ENCODE measurements around the gene NDUFB1. TPM values are rescaled to one million over a fixed set of nuclear protein-coding genes. Genes with fewer than 3 reads are reported as not detected.

Gene NDUFB1
- polyA plus RNA-seq, 3 donors, result 367 to 686 (median 604) TPM

DNA sequence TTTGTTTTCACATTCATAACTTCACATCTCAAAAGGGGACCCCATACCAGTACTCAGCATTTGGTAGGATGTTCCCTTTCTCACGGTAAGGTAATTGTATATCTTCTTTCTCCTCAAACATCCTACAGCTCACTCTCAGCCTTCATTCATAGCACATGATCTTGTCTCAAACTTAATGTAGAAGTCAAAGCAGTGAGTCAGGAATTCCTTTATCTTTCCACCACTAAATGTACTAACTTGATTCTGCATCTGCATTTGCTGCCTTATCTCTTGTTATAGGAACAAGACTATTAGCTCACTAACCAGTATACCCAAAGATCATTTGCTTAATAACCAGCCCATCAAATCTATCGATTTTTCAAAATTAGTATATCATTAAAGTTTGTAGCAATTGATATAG, 23.2 kb upstream of the NDUFB1 start:
- peaks cover 9% of the 10 kb centered on the region for H4K20me1 ChIP-seq (ENCODE audit: insufficient read depth, low read length)
- no peak overlapping the region for H3K27ac ChIP-seq (ENCODE audit: low read depth in 1 of 2, low read length in 2 of 2)
- Mint-ChIP-seq H3K27ac (no peak overlapping the region), H3K4me3 (no peak overlapping the region), H3K27me3 (ENCODE audit: low read depth in 3 of 3) (no peaks in the 10 kb centered on the region), H3K4me1 (no peaks in the 10 kb centered on the region), H3K36me3 (peaks cover 76 to 89% of the 10 kb centered on the region in 2 donors), H3K9me3 (no peaks in the 10 kb centered on the region)
- DNase-seq, result no peak
- H3K4me1 ChIP-seq (ENCODE audit: control insufficient read depth in 1 of 2, insufficient read depth in 2 of 2, low read length in 2 of 2), result no peaks in the 10 kb centered on the region
- H3K9ac ChIP-seq (ENCODE audit: insufficient read depth, low read length, poor library complexity, severe bottlenecking), result no peak overlapping the region
- TF ChIP-seq, protein P1, sequence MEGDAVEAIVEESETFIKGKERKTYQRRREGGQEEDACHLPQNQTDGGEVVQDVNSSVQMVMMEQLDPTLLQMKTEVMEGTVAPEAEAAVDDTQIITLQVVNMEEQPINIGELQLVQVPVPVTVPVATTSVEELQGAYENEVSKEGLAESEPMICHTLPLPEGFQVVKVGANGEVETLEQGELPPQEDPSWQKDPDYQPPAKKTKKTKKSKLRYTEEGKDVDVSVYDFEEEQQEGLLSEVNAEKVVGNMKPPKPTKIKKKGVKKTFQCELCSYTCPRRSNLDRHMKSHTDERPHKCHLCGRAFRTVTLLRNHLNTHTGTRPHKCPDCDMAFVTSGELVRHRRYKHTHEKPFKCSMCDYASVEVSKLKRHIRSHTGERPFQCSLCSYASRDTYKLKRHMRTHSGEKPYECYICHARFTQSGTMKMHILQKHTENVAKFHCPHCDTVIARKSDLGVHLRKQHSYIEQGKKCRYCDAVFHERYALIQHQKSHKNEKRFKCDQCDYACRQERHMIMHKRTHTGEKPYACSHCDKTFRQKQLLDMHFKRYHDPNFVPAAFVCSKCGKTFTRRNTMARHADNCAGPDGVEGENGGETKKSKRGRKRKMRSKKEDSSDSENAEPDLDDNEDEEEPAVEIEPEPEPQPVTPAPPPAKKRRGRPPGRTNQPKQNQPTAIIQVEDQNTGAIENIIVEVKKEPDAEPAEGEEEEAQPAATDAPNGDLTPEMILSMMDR (IDR thresholded peaks at IDR 0.05), result no peak
- H3K9me3 ChIP-seq (replicated peaks in 1 of 2; ENCODE audit: control insufficient read depth in 1 of 2, insufficient read depth in 1 of 2, low read length in 2 of 2), result no peaks in the 10 kb centered on the region
- H3K79me2 ChIP-seq (ENCODE audit: insufficient read depth, low read length), result no peaks in the 10 kb centered on the region
- H2AFZ ChIP-seq (ENCODE audit: insufficient read depth, low read depth, low read length, poor library complexity, severe bottlenecking), result no peak overlapping the region
- no peak overlapping the region for H3K4me2 ChIP-seq (replicated peaks; ENCODE audit: extremely low read depth, low read length, poor library complexity, severe bottlenecking)
- intact Hi-C loops (cut with micrococcal nuclease), result no loop called here
- WGBS (ENCODE audit: insufficient coverage), result no CpG with 5 or more reads among the region's 2 CpGs
- peaks cover 82 to 98% of the 10 kb centered on the region in 2 donors for H3K36me3 ChIP-seq (replicated peaks in 1 of 2; ENCODE audit: control insufficient read depth in 1 of 2, insufficient read depth in 2 of 2, low read length in 2 of 2)
- no peak overlapping the region for H3K4me3 ChIP-seq (replicated peaks in 1 of 3; ENCODE audit: low read depth in 2 of 3, low read length in 3 of 3)
- no peaks in the 10 kb centered on the region for H3K27me3 ChIP-seq (ENCODE audit: control insufficient read depth in 2 of 2, insufficient read depth in 2 of 2, low read length in 2 of 2)

GRCh38 chr14:92143962-92144361, 22.5 kb upstream of the NDUFB1 start:
- intact Hi-C loops (cut with micrococcal nuclease), result no loop called here
- H3K27ac ChIP-seq (ENCODE audit: low read depth in 1 of 2, low read length in 2 of 2), result no peak overlapping the region
- Mint-ChIP-seq H3K36me3 (peaks cover 70 to 90% of the 10 kb centered on the region in 2 donors), H3K4me1 (no peaks in the 10 kb centered on the region), H3K27ac (peak overlapping the region in 2 of 7 donors; percentile 34 to 37), H3K9me3 (no peaks in the 10 kb centered on the region), H3K27me3 (ENCODE audit: low read depth in 3 of 3) (no peaks in the 10 kb centered on the region), H3K4me3 (no peak overlapping the region)
- no peak overlapping the region for H2AFZ ChIP-seq (ENCODE audit: insufficient read depth, low read depth, low read length, poor library complexity, severe bottlenecking)
- no peaks in the 10 kb centered on the region for H3K4me1 ChIP-seq (ENCODE audit: control insufficient read depth in 1 of 2, insufficient read depth in 2 of 2, low read length in 2 of 2)
- no peak overlapping the region for H3K9ac ChIP-seq (ENCODE audit: insufficient read depth, low read length, poor library complexity, severe bottlenecking)
- no peak for DNase-seq
- no peak overlapping the region for H3K4me2 ChIP-seq (replicated peaks; ENCODE audit: extremely low read depth, low read length, poor library complexity, severe bottlenecking)
- H3K9me3 ChIP-seq (replicated peaks in 1 of 2; ENCODE audit: control insufficient read depth in 1 of 2, insufficient read depth in 1 of 2, low read length in 2 of 2), result no peaks in the 10 kb centered on the region
- peaks cover 9% of the 10 kb centered on the region for H4K20me1 ChIP-seq (ENCODE audit: insufficient read depth, low read length)
- TF ChIP-seq, protein P1 (IDR thresholded peaks at IDR 0.05), result no peak
- H3K4me3 ChIP-seq (replicated peaks in 1 of 3; ENCODE audit: low read depth in 2 of 3, low read length in 3 of 3), result no peak overlapping the region
- 77% methylated on average over 3 of the region's 3 CpGs for WGBS (ENCODE audit: insufficient coverage)
- no peaks in the 10 kb centered on the region for H3K79me2 ChIP-seq (ENCODE audit: insufficient read depth, low read length)
- H3K27me3 ChIP-seq (ENCODE audit: control insufficient read depth in 2 of 2, insufficient read depth in 2 of 2, low read length in 2 of 2), result no peaks in the 10 kb centered on the region
- H3K36me3 ChIP-seq (replicated peaks in 1 of 2; ENCODE audit: control insufficient read depth in 1 of 2, insufficient read depth in 2 of 2, low read length in 2 of 2), result peaks cover 78 to 98% of the 10 kb centered on the region in 2 donors

All from CD14-positive monocyte (primary cell).